ENCODE data around the gene DDX59. TPM values are rescaled to one million over a fixed set of nuclear protein-coding genes. Genes with fewer than 3 reads are reported as not detected.

The DDX59 gene
- total RNA-seq, 3 donors from 2014 or later (not counting 1 experiment from before 2014, with no cell fraction given), result 31.9 to 39.9 (median 38.7) TPM

- H3K27ac ChIP-seq (ENCODE audit: low read length), result no peak overlapping the region
- Mint-ChIP-seq H3K27ac (no peak overlapping the region), H3K36me3 (no peaks in the 10 kb centered on the region), H3K4me3 (no peak overlapping the region), H3K9me3 (no peaks in the 10 kb centered on the region), H3K27me3 (ENCODE audit: low read depth in 2 of 2) (no peaks in the 10 kb centered on the region), H3K4me1 (peaks cover 0 to 4% of the 10 kb centered on the region in 2 donors)
- no peak for TF ChIP-seq CTCF (IDR thresholded peaks at IDR 0.05)
- no peaks in the 10 kb centered on the region for H3K27me3 ChIP-seq (ENCODE audit: control insufficient read depth, insufficient read depth, low read length)
- DNase-seq, result no peak
- intact Hi-C loops (cut with micrococcal nuclease), result no loop called here
- H3K9me3 ChIP-seq (ENCODE audit: control insufficient read depth, insufficient read depth, low read length), result no peaks in the 10 kb centered on the region
- no peaks in the 10 kb centered on the region for H3K36me3 ChIP-seq (ENCODE audit: control insufficient read depth, insufficient read depth, low read length)
- ATAC-seq, result no peak
- no peak overlapping the region for H3K4me3 ChIP-seq (ENCODE audit: low read length)
- 60% methylated on average over 1 of the region's 1 CpG for WGBS (ENCODE audit: insufficient coverage)
- H3K4me1 ChIP-seq (ENCODE audit: control insufficient read depth, insufficient read depth, low read length), result no peaks in the 10 kb centered on the region
These were observed 39.1 kb upstream of the DDX59 start for GRCh38 chr1:200708769-200709168.

- H3K27ac Mint-ChIP-seq, result no peak overlapping the region
- no peak overlapping the region for H3K4me3 ChIP-seq (ENCODE audit: low read length)
- H3K36me3 Mint-ChIP-seq, result no peaks in the 10 kb centered on the region
These were observed 38.5 kb upstream of the DDX59 start for GRCh38 chr1:200708161-200708560.

GRCh38 chr1:200707116-200707515 is 37.4 kb upstream of the DDX59 start:
- Histone ChIP-seq H3K27me3 (ENCODE audit: control insufficient read depth, insufficient read depth, low read length) (no peaks in the 10 kb centered on the region), H3K36me3 (ENCODE audit: control insufficient read depth, insufficient read depth, low read length) (no peaks in the 10 kb centered on the region), H3K4me3 (ENCODE audit: low read length) (no peak overlapping the region), H3K27ac (ENCODE audit: low read length) (no peak overlapping the region), H3K4me1 (ENCODE audit: control insufficient read depth, insufficient read depth, low read length) (no peaks in the 10 kb centered on the region), H3K9me3 (ENCODE audit: control insufficient read depth, insufficient read depth, low read length) (no peaks in the 10 kb centered on the region)
- Mint-ChIP-seq H3K27ac (no peak overlapping the region), H3K27me3 (ENCODE audit: low read depth in 2 of 2) (no peaks in the 10 kb centered on the region), H3K9me3 (no peaks in the 10 kb centered on the region), H3K36me3 (no peaks in the 10 kb centered on the region), H3K4me3 (no peak overlapping the region), H3K4me1 (peaks cover 0 to 4% of the 10 kb centered on the region in 2 donors)
- ATAC-seq, result no peak
- intact Hi-C loops (cut with micrococcal nuclease), result no loop called here
- no peak for TF ChIP-seq CTCF (IDR thresholded peaks at IDR 0.05)
- no peak for DNase-seq
- WGBS (ENCODE audit: insufficient coverage), result 89% methylated on average over 3 of the region's 5 CpGs

More at GRCh38 chr1:200708161-200708560, 38.5 kb upstream of the DDX59 start:
- intact Hi-C loops (cut with micrococcal nuclease), result no loop called here
- no peak overlapping the region for H3K27ac ChIP-seq (ENCODE audit: low read length)
- no peak for ATAC-seq
- no peaks in the 10 kb centered on the region for H3K27me3 Mint-ChIP-seq (ENCODE audit: low read depth in 2 of 2)
- no peak overlapping the region for H3K4me3 Mint-ChIP-seq
- no peaks in the 10 kb centered on the region for H3K4me1 ChIP-seq (ENCODE audit: control insufficient read depth, insufficient read depth, low read length)
- no peaks in the 10 kb centered on the region for H3K9me3 ChIP-seq (ENCODE audit: control insufficient read depth, insufficient read depth, low read length)
- H3K36me3 ChIP-seq (ENCODE audit: control insufficient read depth, insufficient read depth, low read length), result no peaks in the 10 kb centered on the region
- H3K4me1 Mint-ChIP-seq, result peaks cover 0 to 4% of the 10 kb centered on the region in 2 donors
- no peak for DNase-seq
- no peak for TF ChIP-seq CTCF (IDR thresholded peaks at IDR 0.05)
- H3K27me3 ChIP-seq (ENCODE audit: control insufficient read depth, insufficient read depth, low read length), result no peaks in the 10 kb centered on the region
- no peaks in the 10 kb centered on the region for H3K9me3 Mint-ChIP-seq

GRCh38 chr1:200706111-200706814 is 36.6 kb upstream of the DDX59 start:
- Mint-ChIP-seq H3K4me1 (peaks cover 0 to 4% of the 10 kb centered on the region in 2 donors), H3K4me3 (no peak overlapping the region), H3K27me3 (ENCODE audit: low read depth in 2 of 2) (peaks cover 0 to 4% of the 10 kb centered on the region in 2 donors), H3K9me3 (no peaks in the 10 kb centered on the region), H3K27ac (no peak overlapping the region), H3K36me3 (no peaks in the 10 kb centered on the region)
- 93% methylated on average over 4 of the region's 4 CpGs for WGBS (ENCODE audit: insufficient coverage)
- H3K4me3 ChIP-seq (ENCODE audit: low read length), result no peak overlapping the region
- no peaks in the 10 kb centered on the region for H3K9me3 ChIP-seq (ENCODE audit: control insufficient read depth, insufficient read depth, low read length)
- H3K4me1 ChIP-seq (ENCODE audit: control insufficient read depth, insufficient read depth, low read length), result no peaks in the 10 kb centered on the region
- intact Hi-C loops (cut with micrococcal nuclease), result no loop called here
- DNase-seq (no peak), ATAC-seq (no peak)
- no peaks in the 10 kb centered on the region for H3K36me3 ChIP-seq (ENCODE audit: control insufficient read depth, insufficient read depth, low read length)
- H3K27me3 ChIP-seq (ENCODE audit: control insufficient read depth, insufficient read depth, low read length), result no peaks in the 10 kb centered on the region
- no peak for TF ChIP-seq CTCF (IDR thresholded peaks at IDR 0.05)
- no peak overlapping the region for H3K27ac ChIP-seq (ENCODE audit: low read length)
